CD4-positive, alpha-beta T cell treated with Interleukin-1 beta for 1 hour (primary cell): ENCODE measurements around the gene NEK6.

Experiments used
- DNase-seq, 2 donors: peaks; one replicate each; pipeline ENCODE4 v3.0.0-alpha.2; 2020 to 2022

Gene NEK6

GRCh38 chr9:124357721-124358361 is 100.1 kb downstream of the NEK6 start:
- no peak for DNase-seq

GRCh38 chr9:124358631-124359030 is 100.9 kb downstream of the NEK6 start:
- no peak for DNase-seq

- DNase-seq = no peak
These were observed 101.7 kb downstream of the NEK6 start for GRCh38 chr9:124359426-124359825.

- no peak for DNase-seq
These were observed 102.3 kb downstream of the NEK6 start for GRCh38 chr9:124359855-124360678.

- DNase-seq = no peak
These were observed 103.4 kb downstream of the NEK6 start for GRCh38 chr9:124361128-124361527.

- no peak for DNase-seq
These were observed 105.8 kb downstream of the NEK6 start for GRCh38 chr9:124363326-124364096.

- DNase-seq = no peak
These were observed 106.4 kb downstream of the NEK6 start for GRCh38 chr9:124364141-124364540.

- no peak for DNase-seq
These were observed 107.3 kb downstream of the NEK6 start for GRCh38 chr9:124365036-124365435.

- no peak for DNase-seq
These were observed 108.9 kb downstream of the NEK6 start for GRCh38 chr9:124366476-124367220.

- DNase-seq = no peak
These were observed 110.9 kb downstream of the NEK6 start for GRCh38 chr9:124368692-124369091.

GRCh38 chr9:124369231-124369797 is 111.6 kb downstream of the NEK6 start:
- DNase-seq = no peak

GRCh38 chr9:124370896-124371582 is 113.3 kb downstream of the NEK6 start:
- no peak for DNase-seq

GRCh38 chr9:124372038-124372437 is 114.3 kb downstream of the NEK6 start:
- DNase-seq = no peak

GRCh38 chr9:124373386-124373785 is 115.6 kb downstream of the NEK6 start:
- no peak for DNase-seq

- no peak for DNase-seq
These were observed 116.1 kb downstream of the NEK6 start for GRCh38 chr9:124373851-124374250.

- no peak for DNase-seq
These were observed 118.0 kb downstream of the NEK6 start for GRCh38 chr9:124375726-124376125.

GRCh38 chr9:124376329-124376728 is 118.6 kb downstream of the NEK6 start:
- no peak for DNase-seq

- DNase-seq = no peak
These were observed 120.0 kb downstream of the NEK6 start for GRCh38 chr9:124377551-124378406.

- no peak for DNase-seq
These were observed 123.6 kb downstream of the NEK6 start for GRCh38 chr9:124381170-124381945.

- no peak for DNase-seq
These were observed 126.5 kb downstream of the NEK6 start for GRCh38 chr9:124384210-124384609.
